Peyer's patch (tissue), 4 donors: ENCODE measurements around the gene RAB4B.

ENCODE experiments used
- POLR2A ChIP-seq, 2 donors: fragments of 450-650 bp; IDR thresholded peaks; one replicate each; pipeline ENCODE4 v1.5.1; 2017; ENCODE audit warnings: antibody characterized with exemption in 2 of 2, mild to moderate bottlenecking in 2 of 2, moderate library complexity in 2 of 2
- TF ChIP-seq, protein P1 (sequence below), 6 experiments: fragments of 450-650 bp in 4 of 6; fragments of 200-600 bp in 2 of 6; sonication (generic) in 1 of 6; IDR thresholded peaks; one replicate each; pipeline ENCODE4 v1.5.1; 2017 to 2019; ENCODE audit warnings: antibody characterized with exemption in 6 of 6, mild to moderate bottlenecking in 3 of 6, moderate library complexity in 1 of 6

GRCh38 chr19:40810160-40810559, 32.1 kb downstream of the RAB4B start:
- TF ChIP-seq, protein P1, sequence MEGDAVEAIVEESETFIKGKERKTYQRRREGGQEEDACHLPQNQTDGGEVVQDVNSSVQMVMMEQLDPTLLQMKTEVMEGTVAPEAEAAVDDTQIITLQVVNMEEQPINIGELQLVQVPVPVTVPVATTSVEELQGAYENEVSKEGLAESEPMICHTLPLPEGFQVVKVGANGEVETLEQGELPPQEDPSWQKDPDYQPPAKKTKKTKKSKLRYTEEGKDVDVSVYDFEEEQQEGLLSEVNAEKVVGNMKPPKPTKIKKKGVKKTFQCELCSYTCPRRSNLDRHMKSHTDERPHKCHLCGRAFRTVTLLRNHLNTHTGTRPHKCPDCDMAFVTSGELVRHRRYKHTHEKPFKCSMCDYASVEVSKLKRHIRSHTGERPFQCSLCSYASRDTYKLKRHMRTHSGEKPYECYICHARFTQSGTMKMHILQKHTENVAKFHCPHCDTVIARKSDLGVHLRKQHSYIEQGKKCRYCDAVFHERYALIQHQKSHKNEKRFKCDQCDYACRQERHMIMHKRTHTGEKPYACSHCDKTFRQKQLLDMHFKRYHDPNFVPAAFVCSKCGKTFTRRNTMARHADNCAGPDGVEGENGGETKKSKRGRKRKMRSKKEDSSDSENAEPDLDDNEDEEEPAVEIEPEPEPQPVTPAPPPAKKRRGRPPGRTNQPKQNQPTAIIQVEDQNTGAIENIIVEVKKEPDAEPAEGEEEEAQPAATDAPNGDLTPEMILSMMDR (IDR thresholded peaks at IDR 0.05): no peak
- no peak for TF ChIP-seq POLR2A (IDR thresholded peaks at IDR 0.05)
